Breast epithelium (tissue), 3 donors: ENCODE data around the gene REPS2.

ENCODE experiments used
- POLR2A ChIP-seq: fragments of 450-650 bp; IDR thresholded peaks from one replicate; pipeline ENCODE4 v1.6.1; 2016; ENCODE audit warnings: antibody characterized with exemption, mild to moderate bottlenecking, moderate library complexity
- POLR2AphosphoS5 ChIP-seq, 3 donors: sonication (generic); formaldehyde crosslinking; IDR thresholded peaks; one replicate each; pipeline ENCODE4 v1.6.1; 2017; ENCODE audit warnings: antibody characterized with exemption in 3 of 3
- TF ChIP-seq, protein P1 (sequence below), 3 donors: fragments of 450-650 bp; IDR thresholded peaks; one replicate each; pipeline ENCODE4 v1.5.1; 2016 to 2017; ENCODE audit warnings: antibody characterized with exemption in 3 of 3, mild to moderate bottlenecking in 3 of 3, moderate library complexity in 3 of 3

DNA sequence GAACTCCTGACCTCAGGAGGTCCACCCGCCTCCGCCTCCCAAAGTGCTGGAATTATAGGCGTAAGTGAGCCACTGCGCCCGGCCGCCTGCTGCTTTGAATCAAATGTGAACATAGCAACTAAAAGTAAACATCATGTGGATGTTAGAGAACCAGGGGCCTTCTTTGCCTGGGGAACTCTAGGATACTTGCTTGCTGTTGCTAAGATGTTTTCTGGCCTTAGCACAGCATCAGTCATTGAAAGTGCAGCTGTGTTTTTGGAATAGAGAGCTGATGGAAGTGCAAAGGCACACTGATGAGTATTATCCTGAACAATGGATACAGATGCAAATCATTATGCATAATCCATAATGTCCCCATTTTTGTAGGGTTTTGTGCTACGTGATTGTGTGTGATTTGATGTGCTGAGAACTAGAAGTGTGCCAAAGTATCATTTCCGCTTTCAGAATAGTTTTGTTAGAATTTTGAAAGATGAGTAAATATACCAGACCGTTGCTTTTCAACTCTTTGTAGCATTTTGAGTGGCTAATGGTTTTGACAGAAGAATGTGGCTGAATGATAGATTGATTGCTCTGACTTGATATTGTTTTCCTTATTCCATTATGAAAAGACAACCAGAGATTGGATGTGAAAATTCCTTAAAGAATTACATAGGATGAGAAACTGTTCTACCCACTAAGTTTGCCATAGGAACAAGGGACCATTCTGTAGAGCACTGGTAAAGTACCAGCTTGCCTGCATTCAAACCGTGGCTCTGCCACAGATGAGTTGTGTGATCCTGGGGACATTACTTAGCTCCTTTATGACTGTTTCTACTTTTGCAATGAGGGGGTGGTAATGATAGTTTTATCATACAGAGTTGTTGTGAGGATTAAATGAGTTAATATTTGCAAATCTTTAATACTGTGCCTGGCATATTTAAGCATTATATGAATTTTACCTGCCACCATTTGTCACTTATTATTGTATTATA lies 74.7 kb downstream of the REPS2 start:
- no peak for TF ChIP-seq POLR2A
- TF ChIP-seq POLR2AphosphoS5 (IDR thresholded peaks at IDR 0.05), result no peak
- TF ChIP-seq, protein P1, sequence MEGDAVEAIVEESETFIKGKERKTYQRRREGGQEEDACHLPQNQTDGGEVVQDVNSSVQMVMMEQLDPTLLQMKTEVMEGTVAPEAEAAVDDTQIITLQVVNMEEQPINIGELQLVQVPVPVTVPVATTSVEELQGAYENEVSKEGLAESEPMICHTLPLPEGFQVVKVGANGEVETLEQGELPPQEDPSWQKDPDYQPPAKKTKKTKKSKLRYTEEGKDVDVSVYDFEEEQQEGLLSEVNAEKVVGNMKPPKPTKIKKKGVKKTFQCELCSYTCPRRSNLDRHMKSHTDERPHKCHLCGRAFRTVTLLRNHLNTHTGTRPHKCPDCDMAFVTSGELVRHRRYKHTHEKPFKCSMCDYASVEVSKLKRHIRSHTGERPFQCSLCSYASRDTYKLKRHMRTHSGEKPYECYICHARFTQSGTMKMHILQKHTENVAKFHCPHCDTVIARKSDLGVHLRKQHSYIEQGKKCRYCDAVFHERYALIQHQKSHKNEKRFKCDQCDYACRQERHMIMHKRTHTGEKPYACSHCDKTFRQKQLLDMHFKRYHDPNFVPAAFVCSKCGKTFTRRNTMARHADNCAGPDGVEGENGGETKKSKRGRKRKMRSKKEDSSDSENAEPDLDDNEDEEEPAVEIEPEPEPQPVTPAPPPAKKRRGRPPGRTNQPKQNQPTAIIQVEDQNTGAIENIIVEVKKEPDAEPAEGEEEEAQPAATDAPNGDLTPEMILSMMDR (IDR thresholded peaks at IDR 0.05), result no peak
